ENCODE measurements around the gene ADAMTSL5. TPM values are rescaled to one million over a fixed set of nuclear protein-coding genes. Genes with fewer than 3 reads are reported as not detected.

ADAMTSL5 gene
- polyA plus RNA-seq, 3 donors, result 0.09 TPM; not detected in 2

DNA sequence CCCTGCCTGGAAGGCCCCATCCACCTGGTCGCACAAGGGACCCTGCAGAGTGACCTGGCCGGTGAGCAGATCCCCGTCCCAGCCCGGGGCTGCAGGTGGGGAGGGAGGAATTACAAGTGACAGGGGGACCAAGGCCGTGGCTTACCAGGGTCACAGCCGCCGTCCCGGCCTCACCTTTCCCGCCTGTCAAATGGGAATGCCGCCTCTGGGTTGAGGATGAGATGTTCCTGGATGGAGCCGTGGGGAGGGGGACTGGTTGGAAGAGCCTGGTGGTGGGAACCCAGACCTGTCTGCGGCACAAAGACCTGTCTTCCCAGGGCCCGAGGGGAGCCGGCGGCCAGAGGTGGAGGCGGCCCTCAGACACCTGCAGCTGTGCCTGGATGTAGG, 16.6 kb upstream of the ADAMTSL5 start:
- H3K27ac Mint-ChIP-seq, result no peak overlapping the region
- WGBS (ENCODE audit: insufficient coverage), result 92% methylated on average over 10 of the region's 16 CpGs
- no peaks in the 10 kb centered on the region for H3K36me3 ChIP-seq (replicated peaks in 1 of 2; ENCODE audit: control insufficient read depth in 1 of 2, insufficient read depth in 2 of 2, low read length in 2 of 2)
- peaks cover 14 to 34% (median 16%) of the 10 kb centered on the region in 3 donors for H3K27me3 Mint-ChIP-seq (ENCODE audit: low read depth in 3 of 3)
- H4K20me1 ChIP-seq (ENCODE audit: insufficient read depth, low read length), result no peaks in the 10 kb centered on the region
- H3K4me1 ChIP-seq (ENCODE audit: control insufficient read depth in 1 of 2, insufficient read depth in 2 of 2, low read length in 2 of 2), result no peaks in the 10 kb centered on the region
- no peaks in the 10 kb centered on the region for H3K79me2 ChIP-seq (ENCODE audit: insufficient read depth, low read length)
- H3K9me3 Mint-ChIP-seq, result peaks cover 0 to 5% (median 3%) of the 10 kb centered on the region in 7 donors
- no peak overlapping the region for H3K4me2 ChIP-seq (replicated peaks; ENCODE audit: extremely low read depth, low read length, poor library complexity, severe bottlenecking)
- DNase-seq, result no peak
- H2AFZ ChIP-seq (ENCODE audit: insufficient read depth, low read depth, low read length, poor library complexity, severe bottlenecking), result no peak overlapping the region
- H3K4me1 Mint-ChIP-seq, result peaks cover 1% of the 10 kb centered on the region
- TF ChIP-seq, protein P1, sequence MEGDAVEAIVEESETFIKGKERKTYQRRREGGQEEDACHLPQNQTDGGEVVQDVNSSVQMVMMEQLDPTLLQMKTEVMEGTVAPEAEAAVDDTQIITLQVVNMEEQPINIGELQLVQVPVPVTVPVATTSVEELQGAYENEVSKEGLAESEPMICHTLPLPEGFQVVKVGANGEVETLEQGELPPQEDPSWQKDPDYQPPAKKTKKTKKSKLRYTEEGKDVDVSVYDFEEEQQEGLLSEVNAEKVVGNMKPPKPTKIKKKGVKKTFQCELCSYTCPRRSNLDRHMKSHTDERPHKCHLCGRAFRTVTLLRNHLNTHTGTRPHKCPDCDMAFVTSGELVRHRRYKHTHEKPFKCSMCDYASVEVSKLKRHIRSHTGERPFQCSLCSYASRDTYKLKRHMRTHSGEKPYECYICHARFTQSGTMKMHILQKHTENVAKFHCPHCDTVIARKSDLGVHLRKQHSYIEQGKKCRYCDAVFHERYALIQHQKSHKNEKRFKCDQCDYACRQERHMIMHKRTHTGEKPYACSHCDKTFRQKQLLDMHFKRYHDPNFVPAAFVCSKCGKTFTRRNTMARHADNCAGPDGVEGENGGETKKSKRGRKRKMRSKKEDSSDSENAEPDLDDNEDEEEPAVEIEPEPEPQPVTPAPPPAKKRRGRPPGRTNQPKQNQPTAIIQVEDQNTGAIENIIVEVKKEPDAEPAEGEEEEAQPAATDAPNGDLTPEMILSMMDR (IDR thresholded peaks at IDR 0.05), result no peak
- peaks cover 0 to 1% of the 10 kb centered on the region in 2 donors for H3K36me3 Mint-ChIP-seq
- no peak overlapping the region for H3K4me3 Mint-ChIP-seq
- no peaks in the 10 kb centered on the region for H3K9me3 ChIP-seq (replicated peaks in 1 of 2; ENCODE audit: control insufficient read depth in 1 of 2, insufficient read depth in 1 of 2, low read length in 2 of 2)
- H3K27ac ChIP-seq (ENCODE audit: low read depth in 1 of 2, low read length in 2 of 2), result no peak overlapping the region
- H3K27me3 ChIP-seq (ENCODE audit: control insufficient read depth in 2 of 2, insufficient read depth in 2 of 2, low read length in 2 of 2), result peaks cover 4 to 10% of the 10 kb centered on the region in 2 donors
- H3K9ac ChIP-seq (ENCODE audit: insufficient read depth, low read length, poor library complexity, severe bottlenecking), result no peak overlapping the region
- no peak overlapping the region for H3K4me3 ChIP-seq (replicated peaks in 1 of 3; ENCODE audit: low read depth in 2 of 3, low read length in 3 of 3)
- intact Hi-C loops (cut with micrococcal nuclease), result no loop called here

DNA sequence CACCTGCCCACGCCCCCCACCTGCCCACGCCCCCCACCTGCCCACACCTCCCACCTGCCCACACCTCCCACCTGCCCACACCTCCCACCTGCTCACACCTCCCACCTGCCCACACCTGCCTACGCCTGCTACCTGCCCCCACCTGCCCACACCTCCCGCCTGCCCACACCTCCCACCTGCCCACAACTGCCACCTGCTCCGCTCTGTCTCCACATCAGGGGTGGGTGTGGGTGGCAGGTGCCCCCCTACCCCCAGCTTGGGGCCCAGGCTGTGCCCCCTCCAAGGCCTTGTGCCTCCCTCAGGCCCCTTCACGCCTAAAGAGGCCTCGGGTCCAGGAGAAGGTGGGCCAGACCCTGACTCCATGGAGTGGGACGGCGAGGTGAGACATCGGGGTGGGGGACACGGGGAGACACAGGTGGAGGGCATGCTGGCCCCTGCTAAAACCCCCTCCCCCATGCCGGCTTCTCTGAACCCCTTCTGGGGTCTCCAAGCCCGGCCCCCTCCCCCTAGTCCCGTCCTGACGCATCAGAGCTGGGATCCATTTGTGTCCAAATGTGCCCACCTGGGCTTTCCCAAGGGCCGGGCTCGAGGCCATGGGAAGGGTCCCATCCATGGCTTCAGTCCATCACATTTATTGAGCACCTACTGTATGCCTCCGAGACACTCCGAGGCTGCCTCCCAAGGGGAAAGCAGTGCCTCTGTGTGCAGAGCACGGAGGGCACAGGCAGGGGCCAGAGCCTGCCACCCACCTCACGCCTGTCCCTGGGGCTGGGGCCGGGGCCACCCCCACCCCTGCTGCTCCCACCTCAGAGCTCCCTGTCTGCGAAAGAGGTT, 16.0 kb upstream of the ADAMTSL5 start:
- no peaks in the 10 kb centered on the region for H4K20me1 ChIP-seq (ENCODE audit: insufficient read depth, low read length)
- no peak for DNase-seq
- WGBS (ENCODE audit: insufficient coverage), result 86% methylated on average over 19 of the region's 23 CpGs
- Mint-ChIP-seq H3K4me1 (peaks cover 3% of the 10 kb centered on the region), H3K27me3 (ENCODE audit: low read depth in 3 of 3) (peaks cover 16 to 35% (median 16%) of the 10 kb centered on the region in 3 donors), H3K4me3 (no peak overlapping the region), H3K9me3 (peaks cover 0 to 7% (median 3%) of the 10 kb centered on the region in 7 donors), H3K36me3 (peaks cover 0 to 3% of the 10 kb centered on the region in 2 donors), H3K27ac (no peak overlapping the region)
- H3K9ac ChIP-seq (ENCODE audit: insufficient read depth, low read length, poor library complexity, severe bottlenecking), result no peak overlapping the region
- H3K4me3 ChIP-seq (replicated peaks in 1 of 3; ENCODE audit: low read depth in 2 of 3, low read length in 3 of 3), result no peak overlapping the region
- no peaks in the 10 kb centered on the region for H3K9me3 ChIP-seq (replicated peaks in 1 of 2; ENCODE audit: control insufficient read depth in 1 of 2, insufficient read depth in 1 of 2, low read length in 2 of 2)
- H3K36me3 ChIP-seq (replicated peaks in 1 of 2; ENCODE audit: control insufficient read depth in 1 of 2, insufficient read depth in 2 of 2, low read length in 2 of 2), result no peaks in the 10 kb centered on the region
- no peak overlapping the region for H2AFZ ChIP-seq (ENCODE audit: insufficient read depth, low read depth, low read length, poor library complexity, severe bottlenecking)
- no peak overlapping the region for H3K27ac ChIP-seq (ENCODE audit: low read depth in 1 of 2, low read length in 2 of 2)
- TF ChIP-seq, protein P1 (IDR thresholded peaks at IDR 0.05), result no peak
- no peaks in the 10 kb centered on the region for H3K4me1 ChIP-seq (ENCODE audit: control insufficient read depth in 1 of 2, insufficient read depth in 2 of 2, low read length in 2 of 2)
- peaks cover 5 to 12% of the 10 kb centered on the region in 2 donors for H3K27me3 ChIP-seq (ENCODE audit: control insufficient read depth in 2 of 2, insufficient read depth in 2 of 2, low read length in 2 of 2)
- no peak overlapping the region for H3K4me2 ChIP-seq (replicated peaks; ENCODE audit: extremely low read depth, low read length, poor library complexity, severe bottlenecking)
- intact Hi-C loops (cut with micrococcal nuclease), result no loop called here
- no peaks in the 10 kb centered on the region for H3K79me2 ChIP-seq (ENCODE audit: insufficient read depth, low read length)

Measured in CD14-positive monocyte (primary cell).